Measurements from ENCODE around the gene CHMP4B.
A peak's percentile ranks its signal among the peaks of the same experiment; 100 is the strongest.

CHMP4B gene, protein sequence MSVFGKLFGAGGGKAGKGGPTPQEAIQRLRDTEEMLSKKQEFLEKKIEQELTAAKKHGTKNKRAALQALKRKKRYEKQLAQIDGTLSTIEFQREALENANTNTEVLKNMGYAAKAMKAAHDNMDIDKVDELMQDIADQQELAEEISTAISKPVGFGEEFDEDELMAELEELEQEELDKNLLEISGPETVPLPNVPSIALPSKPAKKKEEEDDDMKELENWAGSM

DNA sequence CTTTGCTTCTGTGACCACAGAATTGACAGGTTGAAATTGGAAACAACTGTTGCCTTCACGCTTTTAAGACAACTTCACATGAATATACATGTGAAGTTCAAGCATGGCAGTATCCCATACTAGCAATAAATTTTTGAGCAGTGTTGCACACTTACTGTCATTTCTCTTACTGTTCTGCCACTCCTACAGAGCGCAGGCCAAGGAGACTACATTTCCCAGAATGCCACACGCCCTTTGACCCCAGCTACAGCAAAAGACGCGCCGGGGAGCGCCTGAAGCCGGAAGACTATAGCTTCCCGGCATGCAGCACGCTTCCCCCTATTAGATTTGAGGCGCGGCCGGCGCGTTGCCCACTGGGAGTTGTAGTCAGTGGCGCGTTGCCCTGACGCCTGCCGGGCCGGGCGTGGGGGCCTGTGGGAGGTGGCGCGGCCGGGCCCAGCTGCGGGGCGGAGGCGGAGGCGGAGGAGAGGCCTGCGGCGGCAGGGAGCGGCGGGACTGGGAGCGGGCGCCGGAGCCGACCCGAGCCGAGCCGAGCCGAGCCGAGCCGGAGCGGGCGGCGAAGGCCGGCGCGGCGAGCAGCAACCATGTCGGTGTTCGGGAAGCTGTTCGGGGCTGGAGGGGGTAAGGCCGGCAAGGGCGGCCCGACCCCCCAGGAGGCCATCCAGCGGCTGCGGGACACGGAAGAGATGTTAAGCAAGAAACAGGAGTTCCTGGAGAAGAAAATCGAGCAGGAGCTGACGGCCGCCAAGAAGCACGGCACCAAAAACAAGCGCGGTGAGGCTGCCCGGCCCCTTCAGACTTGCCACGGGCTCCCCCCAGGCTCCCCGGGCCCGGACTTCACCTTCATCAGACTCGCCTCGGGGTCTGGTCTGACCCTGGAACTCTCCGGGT, at the start of gene CHMP4B:
TSS of gene CHMP4B (plus strand) at position 464 of the 891 bp plus-strand sequence. CDS start at position 585, 121 bp downstream.
- peak; percentile 100 for DNase-seq

DNA sequence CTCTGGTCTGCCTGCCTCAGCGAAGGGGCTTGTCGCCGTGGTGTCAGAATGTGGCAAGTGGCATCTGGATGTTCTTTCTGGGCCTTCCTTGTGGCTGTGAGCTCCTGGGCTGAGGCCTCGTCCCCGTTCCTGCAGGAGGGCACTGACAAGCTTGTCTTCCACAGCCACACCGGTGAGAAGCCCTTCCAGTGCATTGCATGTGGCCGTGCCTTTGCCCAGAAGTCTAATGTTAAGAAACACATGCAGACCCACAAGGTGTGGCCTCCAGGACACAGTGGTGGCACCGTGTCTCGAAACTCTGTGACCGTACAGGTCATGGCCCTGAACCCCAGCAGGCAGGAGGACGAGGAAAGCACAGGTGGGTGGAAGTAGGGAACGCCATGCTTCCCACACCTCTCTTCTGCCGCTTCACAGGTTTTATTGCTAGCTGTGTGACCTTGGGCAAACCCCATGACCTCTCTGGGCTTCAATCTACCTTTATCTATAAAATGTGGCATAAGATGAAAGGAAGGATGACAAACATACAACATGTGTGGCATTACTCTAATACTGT, 49.4 kb upstream of the CHMP4B start:
- no peak for DNase-seq

DNA sequence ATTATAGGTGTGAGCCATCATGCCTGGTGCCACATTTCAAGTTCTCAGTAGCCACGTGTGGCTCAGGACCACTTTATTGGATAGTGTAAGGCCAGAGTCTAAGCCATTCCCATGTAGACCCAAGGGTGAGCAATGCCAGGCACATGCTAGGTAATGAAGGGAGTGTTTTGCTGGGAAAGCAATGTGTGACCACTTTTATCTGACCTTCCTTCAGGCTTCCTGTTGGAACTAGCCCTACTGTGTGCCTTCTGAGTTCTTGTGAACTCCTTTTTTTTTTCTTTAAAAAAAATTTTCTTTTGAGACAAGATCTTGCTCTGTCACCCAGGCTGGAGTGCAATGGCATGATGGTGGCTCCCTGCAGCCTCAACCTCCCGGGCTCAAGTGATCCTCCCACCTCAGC, 46.0 kb upstream of the CHMP4B start:
- no peak for DNase-seq

DNA sequence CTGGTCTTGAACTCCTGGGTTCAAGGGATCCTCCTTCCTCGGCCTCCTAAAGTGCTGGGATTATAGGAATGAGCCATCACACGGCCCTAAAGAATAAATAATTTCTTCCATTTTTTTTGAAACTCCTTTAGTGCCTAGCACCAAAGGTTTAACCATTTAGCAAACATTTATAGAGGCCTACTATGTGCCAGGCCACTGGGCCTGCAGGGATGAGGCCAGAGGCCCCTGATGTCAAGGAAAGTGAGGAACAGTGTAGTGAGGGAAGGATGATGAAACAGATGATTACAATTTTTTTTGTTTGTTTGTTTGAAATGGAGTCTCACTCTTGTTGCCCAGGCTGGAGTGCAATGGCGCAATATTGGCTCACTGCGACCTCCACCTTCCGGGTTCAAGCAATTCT, 45.6 kb upstream of the CHMP4B start:
- DNase-seq, result no peak

DNA sequence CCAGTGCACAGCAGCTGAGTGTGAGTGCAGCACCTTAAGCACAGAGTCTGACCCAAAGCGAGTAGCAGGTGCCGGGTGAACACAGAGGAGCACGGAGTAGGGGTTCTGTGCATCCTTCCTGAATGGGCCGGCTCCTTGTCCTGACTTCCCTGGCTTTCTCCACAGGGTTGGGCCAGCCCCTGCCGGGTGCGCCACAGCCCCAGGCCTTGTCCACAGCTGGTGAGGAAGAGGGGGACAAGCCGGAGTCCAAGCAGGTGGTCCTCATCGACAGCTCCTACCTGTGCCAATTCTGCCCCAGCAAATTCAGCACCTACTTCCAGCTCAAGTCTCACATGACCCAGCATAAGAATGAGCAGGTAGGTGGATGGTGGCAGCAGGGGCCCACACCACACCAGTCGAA, 44.5 kb upstream of the CHMP4B start:
- DNase-seq, result no peak

DNA sequence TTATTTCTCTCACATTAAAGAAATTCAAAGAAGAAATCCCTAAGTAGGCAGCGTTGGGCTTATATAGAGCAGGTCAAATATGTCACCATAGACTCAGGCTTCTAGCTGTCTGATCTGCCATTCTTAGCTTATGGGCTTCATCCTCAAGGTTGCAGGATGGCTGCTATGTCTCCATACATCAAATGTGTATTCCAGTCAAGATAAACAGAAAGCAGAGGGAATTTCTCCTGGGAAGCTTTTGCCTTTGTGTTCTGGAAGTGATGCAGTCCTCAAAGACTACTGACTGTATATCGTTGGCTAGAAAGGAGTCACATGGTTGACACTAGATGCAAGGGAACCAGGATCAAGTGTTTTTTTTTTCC, 43.4 kb upstream of the CHMP4B start:
- DNase-seq, result no peak

DNA sequence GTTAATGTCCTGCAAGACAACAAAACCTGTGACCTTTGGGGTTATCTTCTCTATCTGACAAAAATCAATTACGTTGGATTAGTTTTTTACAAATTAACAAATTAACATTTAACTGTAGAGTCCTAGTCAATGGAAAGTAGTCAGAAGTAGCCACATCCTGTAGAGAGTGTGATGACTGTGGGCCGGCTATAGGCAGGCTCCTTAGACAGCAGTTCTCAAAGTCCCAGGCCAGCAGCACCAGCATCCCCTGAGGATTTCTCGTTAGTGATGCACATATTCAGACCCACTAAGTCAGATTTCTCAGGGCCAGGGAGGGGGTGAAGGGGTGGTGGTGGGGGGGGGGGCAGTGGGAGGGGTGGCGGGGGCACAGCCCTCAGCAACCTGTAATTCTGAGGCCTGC, 42.1 kb upstream of the CHMP4B start:
- no peak for DNase-seq

DNA sequence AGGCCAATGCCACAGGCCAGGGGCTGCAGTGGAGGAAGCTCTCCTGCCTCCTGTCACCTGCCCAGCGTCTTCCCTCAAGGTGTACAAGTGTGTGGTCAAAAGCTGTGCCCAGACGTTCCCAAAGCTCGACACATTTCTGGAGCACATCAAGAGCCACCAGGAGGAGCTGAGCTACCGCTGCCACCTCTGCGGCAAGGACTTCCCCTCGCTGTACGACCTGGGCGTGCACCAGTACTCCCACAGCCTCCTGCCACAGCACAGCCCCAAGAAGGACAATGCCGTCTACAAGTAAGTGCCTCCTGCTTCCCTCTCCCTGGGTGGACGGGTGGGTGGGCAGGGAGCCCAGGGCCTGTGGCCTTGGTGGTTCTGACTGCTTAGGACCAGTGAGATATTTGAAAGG, 41.1 kb upstream of the CHMP4B start:
- no peak for DNase-seq

DNA sequence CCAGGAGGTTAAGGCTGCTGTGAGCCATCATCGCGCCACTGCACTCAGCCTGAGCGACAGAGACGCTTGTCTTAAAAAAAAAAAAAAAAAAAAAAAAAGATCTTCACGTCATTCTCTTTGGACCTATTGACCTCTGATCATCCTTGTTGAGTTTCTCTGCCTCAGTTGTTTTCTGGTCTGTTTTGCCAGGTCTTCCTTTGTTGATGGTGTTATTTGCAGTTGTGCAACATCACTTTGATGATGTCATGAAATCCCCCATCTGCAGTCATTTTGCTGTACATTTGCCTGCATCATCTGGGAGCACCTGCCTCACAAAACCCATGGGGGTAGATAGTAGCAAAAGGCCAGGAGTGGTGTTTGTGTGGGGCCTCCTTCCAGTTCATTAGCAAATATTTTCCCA, 39.2 kb upstream of the CHMP4B start:
- DNase-seq, result no peak

DNA sequence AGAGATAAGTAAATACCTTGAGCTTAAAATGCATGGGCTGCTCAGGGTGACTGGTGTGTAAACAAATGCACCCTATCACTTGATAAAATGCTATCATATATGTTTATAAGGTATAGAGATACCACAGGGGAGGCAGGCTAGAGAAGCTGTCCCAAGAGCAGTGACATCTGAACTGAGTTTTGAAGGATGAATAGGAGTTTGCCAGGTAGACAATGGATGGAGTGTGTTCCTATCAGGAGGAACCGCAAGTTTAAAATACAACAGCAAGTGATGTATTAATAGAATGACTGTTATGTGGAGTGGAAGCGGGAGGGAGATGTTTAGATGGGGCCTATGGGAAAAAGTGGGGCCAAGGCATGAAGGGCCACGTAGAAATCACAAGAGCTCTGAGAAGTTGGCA, 38.7 kb upstream of the CHMP4B start:
- no peak for DNase-seq

DNA sequence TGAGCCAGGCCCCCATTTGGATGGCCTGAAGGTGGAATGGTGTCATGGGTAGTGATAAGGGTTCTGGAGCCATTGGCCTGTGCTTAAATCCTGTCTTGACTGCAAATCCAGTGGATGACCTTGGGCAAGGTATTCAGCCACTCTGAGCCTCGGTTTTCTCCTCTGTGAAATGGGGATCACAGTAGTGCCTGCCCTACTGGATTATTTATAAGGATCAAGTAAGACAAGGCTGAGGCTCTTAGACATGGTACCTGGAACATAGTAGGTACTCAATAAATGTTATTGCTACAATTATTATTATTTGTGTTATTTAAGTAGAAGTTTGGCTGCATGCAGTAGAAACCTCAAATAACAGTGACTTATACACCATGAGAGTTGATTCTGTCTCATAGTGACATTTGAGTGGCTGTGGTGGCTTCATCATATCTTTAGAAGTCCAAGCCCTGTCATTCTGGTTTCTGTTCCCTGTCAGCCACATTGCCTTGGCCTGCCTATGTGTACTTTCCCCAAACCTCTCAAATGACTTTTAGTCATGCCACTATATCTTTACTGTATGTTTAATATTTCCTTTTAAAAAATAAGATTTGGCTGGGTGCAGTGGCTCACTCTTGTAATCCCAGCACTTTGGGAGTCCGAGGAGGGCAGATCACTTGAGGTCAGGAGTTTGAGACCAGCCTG, 37.6 kb upstream of the CHMP4B start:
- DNase-seq, result no peak

DNA sequence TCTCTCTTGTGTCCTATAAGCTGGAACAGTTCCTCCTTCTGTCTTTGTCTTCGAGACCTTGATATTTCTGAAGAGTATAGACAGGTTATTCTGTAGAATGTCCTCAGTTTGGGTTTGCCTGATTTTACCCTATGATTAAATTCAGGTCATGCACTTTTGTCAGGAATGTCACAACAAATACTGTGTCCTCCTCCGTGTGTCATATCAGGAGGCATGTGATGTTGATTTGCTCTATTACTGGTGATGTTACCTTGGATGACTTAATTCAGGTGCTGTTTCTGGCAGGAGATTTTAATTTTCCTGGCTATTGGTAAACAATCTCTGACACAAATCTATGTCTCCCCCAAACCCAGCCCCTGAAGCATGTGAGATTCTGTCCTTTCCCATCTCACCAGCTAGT, 33.3 kb upstream of the CHMP4B start:
- DNase-seq, result no peak

DNA sequence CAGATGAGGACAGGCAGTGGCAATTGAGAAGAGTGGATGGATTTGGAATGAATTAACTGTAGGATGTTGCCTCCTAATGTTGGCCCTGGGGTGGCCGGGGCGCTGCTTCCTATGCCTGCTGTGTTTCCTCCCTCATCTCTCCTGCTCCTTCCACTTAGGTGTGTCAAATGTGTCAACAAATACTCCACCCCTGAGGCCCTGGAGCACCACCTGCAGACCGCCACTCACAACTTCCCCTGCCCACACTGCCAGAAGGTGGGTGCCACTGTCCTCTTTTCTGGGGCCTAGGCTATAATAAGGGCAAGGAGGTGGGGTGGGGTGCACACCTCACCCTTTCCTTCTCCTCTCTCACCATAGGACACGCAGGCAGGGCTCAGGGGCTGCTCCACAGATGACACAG, 30.0 kb upstream of the CHMP4B start:
- no peak for DNase-seq

DNA sequence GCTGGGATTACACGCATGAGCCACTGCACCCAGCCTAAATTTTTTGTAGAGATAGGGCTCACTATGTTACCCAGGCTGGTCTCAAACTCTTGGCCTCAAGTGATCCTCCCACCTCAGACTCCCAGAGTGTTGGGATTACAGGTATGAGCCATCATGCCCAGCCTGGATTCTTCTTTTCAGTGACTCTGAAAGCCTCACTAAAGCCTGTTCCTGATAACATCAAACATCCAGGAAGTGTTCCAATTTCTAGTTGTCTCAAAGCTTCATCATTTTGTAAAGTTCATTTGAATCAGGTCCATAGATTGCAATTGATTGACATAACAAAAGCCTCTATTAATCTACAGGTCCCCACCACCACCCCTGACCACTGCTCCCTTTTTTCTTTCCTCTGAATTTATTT, 29.2 kb upstream of the CHMP4B start:
- DNase-seq, result no peak

DNA sequence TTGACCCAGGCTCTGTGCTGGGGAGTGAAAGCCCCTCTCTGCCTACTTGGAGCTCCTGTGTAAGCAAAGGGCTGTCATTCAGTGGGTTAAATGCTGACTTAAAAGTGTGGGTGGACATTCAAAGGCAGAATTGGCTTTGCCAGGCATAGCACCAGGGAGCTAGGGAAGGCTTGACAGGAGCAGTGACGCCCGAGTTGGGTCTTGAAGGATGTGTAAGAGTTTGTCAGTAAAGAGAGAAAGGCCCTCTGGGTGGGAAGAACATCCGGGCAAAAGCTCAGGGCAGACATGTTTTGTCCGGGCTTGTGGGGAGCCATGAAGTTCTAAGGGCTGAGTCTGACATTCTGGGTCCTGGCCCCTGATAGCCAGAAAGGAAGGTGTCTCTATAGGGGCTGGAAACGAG, 27.9 kb upstream of the CHMP4B start:
- no peak for DNase-seq

DNA sequence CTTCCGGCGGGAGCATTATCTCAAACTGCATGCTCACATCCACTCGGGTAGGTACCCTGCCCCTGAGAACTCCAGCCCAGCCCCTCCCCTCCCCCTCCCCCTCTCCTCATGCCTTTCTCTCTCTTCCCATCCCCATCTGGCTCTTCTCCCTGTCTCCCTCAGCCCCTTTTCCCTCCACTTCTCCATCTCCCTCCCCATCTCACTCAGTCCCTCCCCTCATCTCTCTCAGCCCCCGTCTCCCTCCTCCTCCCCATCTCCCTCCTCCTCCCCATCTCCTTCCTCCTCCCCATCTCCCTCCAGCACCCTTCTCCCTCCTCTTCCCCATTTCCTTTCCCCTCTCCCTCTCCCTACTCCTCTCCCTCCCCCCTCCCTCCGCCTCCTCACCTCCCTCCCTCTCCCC, 27.3 kb upstream of the CHMP4B start:
- no peak for DNase-seq

DNA sequence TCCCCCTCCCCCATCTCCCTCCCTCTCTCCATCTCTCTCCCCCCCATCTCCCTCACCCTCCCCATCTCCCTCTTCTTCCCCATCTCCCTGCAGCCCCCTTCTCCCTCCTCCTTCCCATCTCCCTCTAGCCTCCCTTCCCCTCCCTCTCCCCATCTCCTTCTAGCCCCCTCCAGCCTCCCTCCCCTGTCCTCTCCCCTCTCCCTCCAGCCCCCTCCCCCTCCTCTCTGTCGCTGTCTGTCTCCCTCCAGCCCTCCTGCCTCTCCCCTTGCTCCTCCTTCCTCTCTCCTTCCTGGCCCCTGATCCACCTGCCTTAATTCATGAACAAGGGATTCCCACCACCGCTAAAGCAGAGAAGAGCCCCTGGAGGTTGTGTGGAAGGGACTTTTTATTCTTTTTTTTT, 26.9 kb upstream of the CHMP4B start:
- no peak for DNase-seq

DNA sequence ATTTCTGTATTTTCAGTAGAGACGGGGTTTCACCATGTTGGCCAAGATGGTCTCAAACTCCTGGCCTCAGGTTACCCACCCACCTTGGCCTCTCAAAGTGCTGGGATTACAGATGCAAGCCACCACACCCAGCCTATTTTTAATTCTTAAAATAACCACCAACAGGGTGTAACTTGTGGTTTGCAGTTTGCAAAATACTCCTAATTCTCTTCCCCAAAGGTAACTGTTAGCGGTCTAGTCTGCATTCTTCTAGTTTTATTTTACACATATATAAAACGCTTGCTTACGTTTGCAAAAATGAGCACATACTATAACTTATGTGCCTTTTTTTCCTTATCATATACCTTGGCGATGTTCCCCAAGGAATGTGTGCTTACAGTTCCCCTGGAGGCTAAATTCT, 25.6 kb upstream of the CHMP4B start:
- DNase-seq, result no peak

DNA sequence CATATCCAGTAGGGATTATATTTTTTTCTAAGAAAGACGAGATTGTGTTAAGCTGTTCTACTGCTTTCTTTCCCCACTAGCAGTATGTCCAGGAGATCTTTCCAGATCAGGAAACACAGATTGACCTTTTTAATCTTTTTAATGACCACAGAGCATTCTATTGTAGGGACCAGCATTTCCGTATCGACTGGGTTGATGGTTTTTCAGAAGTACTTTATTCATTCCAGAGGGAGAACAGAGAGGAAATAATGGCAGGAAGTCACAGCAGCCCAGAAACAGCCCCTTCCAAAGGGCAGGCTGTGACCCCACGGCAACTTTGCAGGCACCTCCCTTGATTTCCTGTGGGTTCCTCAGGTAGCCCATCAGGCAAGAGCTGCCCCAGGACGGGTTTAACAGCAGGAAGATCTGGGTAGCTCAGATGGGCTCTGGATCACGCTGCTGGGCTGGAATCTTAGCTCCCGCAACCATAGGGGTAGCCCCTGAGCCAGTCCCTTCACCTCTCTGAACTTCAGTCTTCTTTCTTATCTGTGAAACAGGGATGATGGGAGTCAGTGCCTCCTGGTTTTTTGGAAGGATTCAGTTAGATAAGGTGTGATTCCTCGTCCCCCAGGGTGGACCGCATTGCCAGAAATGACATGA, 23.8 kb upstream of the CHMP4B start:
- no peak for DNase-seq

DNA sequence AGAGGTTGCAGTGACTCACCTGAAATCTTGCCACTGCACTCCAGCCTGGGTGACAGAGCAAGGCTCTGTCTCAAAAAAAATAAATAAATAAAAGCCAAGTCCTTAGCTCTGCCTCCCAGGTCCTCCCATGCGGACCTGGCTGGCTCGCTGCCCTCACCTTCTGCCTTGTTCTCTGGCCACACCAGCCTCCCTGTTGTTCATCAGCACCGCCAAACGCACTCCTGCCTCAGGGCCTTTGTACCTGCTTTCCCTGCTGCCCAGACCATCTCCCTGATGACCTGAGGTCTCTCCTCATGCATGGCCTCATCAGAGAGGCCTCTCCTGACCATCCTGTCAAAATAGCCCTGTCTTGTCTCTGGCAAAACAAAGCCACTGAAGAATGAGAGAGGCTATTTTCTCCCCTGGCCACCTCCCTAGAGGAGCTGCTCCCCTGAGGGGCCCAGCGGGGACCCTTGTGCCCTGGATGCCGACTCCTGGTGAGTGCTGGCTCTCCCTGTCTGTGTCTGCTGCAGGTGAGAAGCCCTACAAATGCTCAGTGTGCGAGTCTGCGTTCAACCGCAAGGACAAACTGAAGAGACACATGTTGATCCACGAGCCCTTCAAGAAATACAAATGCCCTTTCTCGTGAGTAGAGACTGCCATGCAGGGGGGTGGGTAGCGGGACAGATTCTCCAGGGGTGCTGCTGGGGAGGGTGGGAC, 22.6 kb upstream of the CHMP4B start:
- no peak for DNase-seq

DNA sequence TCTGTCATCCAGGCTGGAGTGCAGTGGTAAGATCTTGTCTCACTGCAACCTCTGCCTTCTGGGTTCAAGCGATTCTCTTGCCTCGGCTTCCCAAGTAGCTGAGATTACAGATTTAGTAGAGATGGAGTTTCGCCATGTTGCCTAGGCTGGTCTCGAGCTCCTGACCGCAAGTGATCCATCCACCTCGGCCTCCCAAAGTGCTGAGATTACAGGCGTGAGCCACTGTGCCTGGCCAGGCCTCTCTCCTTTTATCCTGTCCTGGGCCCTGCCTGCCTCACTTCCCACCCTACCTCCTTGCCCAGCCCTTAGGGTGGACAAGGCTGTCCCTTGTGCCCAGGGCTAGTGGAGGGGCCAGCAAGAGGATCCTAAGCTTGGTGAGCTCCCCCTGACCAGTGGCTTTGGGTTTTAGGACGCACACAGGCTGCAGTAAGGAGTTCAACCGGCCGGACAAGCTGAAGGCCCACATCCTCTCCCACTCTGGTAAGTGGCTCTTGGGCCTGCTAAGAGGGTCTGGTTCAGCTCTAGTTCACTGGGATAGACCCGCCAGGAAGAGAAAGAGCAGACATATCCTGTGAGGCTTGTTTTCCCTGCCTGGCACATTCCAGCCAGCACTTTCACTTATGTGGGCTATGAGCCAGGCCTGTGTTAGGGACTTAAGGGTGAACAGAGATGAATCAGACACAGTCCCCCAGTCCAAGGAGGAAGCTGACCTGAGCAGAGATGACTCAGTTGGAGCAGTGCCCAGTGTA, 21.9 kb upstream of the CHMP4B start:
- DNase-seq, result peak; percentile 55

DNA sequence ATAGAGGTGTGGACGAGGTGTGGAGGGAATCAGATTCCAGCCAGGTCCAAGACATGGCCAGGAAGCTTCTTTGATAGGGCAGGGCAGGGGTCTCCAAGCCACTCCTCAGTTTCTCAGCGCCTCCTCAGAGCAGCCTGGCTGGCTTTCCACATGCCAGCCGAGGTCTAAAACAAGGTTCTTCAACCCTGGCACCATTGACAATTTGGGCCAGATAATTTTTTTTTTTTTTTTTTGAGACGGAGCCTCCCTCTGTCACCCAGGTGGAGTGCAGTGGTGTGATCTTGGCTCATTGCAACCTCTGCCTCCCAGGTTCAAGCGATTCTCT, 21.3 kb upstream of the CHMP4B start:
- no peak for DNase-seq

Measured in right hindlimb (tissue), 1 donor.